ENCODE data around the gene FLOT1.

DNA sequence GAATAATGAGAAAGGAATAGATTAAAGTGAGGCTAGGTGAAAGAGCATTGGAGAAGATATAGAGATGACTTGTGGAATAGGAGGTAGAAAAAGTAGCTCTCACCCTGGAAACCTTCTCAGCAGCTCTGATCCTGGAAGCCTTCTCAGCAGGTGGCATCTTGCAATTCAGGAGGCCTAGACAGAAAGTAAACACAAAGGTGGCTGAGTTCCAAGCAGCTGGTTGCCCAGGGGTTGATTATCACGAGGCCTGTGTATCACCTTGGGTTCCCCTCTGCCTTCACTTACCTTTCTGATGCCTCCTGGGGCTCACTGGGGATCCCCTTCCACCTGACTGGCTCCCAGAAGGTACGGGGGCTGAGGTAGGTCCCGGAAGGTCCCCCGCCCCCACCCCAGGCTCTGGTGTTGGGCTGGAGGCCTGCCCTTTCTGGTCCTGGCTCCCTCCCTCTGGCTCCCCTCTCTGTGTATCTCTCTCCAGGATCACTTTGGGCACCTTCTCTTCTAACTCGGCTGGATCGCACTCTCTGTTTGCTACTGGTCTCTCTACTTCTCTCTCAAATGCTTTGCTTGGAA is 35.1 kb downstream of the FLOT1 start:
- TF ChIP-seq, protein P1, sequence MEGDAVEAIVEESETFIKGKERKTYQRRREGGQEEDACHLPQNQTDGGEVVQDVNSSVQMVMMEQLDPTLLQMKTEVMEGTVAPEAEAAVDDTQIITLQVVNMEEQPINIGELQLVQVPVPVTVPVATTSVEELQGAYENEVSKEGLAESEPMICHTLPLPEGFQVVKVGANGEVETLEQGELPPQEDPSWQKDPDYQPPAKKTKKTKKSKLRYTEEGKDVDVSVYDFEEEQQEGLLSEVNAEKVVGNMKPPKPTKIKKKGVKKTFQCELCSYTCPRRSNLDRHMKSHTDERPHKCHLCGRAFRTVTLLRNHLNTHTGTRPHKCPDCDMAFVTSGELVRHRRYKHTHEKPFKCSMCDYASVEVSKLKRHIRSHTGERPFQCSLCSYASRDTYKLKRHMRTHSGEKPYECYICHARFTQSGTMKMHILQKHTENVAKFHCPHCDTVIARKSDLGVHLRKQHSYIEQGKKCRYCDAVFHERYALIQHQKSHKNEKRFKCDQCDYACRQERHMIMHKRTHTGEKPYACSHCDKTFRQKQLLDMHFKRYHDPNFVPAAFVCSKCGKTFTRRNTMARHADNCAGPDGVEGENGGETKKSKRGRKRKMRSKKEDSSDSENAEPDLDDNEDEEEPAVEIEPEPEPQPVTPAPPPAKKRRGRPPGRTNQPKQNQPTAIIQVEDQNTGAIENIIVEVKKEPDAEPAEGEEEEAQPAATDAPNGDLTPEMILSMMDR (IDR thresholded peaks at IDR 0.05): no peak
- TF ChIP-seq POLR2A (IDR thresholded peaks at IDR 0.05): no peak
